ENCODE measurements around the gene TMEM145.
"Not testable (repeated sequence)": the region's sequence is repeated elsewhere in the genome, so short reads cannot be mapped to it uniquely, and the experiment has no call there.

TMEM145 gene

DNA sequence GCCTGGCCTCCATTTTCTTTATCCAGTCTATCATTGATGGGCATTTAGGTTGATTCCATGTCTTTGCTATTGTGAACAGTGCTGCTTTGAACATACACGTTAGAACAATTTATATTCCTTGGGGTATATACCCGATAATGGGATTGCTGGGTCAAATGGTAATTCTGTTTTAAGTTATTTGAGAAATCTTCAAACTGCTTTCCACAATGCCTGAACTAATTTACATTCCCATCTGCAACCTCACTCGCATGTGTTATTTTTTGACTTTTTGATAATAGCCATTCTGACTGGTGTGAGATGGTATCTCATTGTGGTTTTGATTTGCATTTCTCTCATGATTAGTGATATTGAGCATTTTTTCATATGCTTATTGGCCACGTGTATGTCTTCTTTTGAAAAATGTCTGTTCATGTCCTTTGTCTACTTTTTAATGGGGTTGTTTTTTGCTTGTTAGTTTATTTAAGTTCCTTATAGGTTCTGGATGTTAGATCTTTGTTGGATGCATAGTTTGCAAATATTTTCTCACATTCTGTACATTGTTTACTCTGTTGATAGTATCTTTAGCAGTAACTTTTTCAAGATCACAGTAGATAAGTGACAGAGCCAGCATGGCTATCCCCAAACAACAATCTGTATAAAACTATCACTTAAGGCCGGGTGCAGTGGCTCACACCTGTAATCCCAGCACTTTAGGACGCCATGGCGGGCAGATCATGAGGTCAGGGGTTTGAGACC is 26.2 kb downstream of the TMEM145 start:
- not testable (repeated sequence) for DNase-seq

- DNase-seq, result not testable (repeated sequence)
These were observed 26.8 kb downstream of the TMEM145 start for GRCh38 chr19:42339922-42340321.

- no peak for DNase-seq
These were observed 30.4 kb downstream of the TMEM145 start for GRCh38 chr19:42343344-42344110.

- DNase-seq, result no peak
These were observed 31.3 kb downstream of the TMEM145 start for GRCh38 chr19:42344336-42344893.

- no peak for DNase-seq
These were observed 32.2 kb downstream of the TMEM145 start for GRCh38 chr19:42345191-42345812.

DNA sequence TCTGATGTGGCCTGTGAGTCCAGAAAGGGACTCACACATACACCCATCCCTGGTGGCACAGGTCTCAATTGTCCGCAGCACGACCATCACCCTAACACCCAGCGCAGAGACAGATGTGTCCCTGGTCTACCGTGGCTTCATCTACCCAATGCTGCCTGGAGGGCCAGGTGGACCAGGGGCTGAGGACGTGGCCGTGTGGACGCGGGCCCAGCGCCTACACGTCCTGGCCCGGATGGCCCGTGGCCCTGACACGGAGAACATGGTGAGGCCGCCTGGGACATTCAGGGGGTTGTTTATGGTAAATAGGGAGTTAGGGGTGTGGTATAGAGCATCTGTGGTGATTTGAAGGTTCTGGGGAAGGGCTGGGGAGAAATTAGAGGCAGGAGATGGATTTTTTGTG is 35.1 kb downstream of the TMEM145 start:
- DNase-seq, result no peak

GRCh38 chr19:42349378-42350107 is 36.4 kb downstream of the TMEM145 start:
- no peak for DNase-seq

DNA sequence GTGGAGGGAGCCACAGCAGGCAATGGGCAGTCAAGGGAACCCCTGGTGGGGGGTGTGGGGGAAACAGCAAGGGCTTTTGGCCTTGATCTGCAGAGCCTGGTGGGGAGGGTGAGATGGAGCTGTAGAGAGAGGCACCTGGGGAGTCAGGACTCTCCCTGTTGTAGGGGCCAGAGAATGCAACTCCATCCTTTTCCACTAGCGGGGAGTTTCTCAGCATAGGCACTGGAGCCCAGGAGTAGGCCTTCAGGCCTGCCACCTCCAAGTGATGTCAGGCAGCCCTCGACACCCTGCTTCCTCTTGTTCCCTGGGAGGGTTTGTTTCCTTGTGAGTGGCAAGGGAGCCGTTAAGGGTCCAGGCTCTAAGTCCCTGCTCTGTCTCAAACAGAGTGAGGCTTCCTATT is 37.3 kb downstream of the TMEM145 start:
- no peak for DNase-seq

DNA sequence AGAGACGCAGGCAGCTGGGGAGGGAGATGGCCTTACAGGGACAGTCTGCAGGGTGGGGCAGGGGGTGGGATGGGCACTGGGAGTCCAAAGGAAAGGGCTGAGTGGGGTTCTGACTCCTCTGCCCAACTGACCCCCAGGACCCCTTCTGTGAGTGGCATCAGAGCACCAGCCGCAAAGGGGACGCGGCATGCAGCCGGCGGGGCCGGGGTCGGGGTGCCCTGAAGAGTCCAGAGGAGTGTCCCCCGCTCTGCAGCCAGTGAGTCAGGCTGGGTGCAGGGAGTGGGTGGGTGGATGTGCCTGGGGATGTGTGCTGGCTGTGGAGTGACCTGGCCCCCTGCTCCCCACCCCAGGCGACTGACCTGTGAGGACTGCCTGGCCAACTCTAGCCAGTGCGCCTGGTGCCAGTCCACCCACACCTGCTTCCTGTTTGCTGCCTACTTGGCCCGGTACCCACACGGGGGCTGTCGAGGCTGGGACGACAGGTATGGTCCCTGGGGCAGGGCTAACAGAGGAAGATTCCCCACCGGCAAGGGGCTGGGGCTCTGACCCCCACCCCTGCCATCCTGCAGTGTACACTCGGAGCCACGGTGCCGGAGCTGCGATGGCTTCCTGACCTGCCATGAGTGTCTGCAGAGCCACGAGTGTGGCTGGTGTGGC is 38.1 kb downstream of the TMEM145 start:
- DNase-seq, result no peak

- DNase-seq, result no peak
These were observed 39.5 kb downstream of the TMEM145 start for GRCh38 chr19:42352301-42353259.

GRCh38 chr19:42353341-42354015 is 40.4 kb downstream of the TMEM145 start:
- DNase-seq, result no peak

DNA sequence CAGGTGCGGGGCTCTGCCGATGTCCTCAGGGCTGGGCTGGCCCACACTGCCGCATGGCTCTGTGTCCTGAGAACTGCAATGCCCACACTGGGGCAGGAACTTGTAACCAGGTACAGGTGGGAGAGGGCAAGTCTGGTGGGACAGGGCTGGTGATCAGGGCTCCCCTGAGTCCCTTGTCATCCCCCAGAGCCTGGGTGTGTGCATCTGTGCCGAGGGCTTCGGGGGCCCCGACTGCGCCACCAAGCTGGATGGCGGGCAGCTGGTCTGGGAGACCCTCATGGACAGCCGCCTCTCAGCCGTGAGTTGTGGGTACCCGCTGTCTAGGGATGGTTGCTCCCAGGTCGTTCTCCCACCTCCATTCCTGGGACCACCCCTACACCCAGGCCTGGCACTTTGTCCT is 42.8 kb downstream of the TMEM145 start:
- no peak for DNase-seq

DNA sequence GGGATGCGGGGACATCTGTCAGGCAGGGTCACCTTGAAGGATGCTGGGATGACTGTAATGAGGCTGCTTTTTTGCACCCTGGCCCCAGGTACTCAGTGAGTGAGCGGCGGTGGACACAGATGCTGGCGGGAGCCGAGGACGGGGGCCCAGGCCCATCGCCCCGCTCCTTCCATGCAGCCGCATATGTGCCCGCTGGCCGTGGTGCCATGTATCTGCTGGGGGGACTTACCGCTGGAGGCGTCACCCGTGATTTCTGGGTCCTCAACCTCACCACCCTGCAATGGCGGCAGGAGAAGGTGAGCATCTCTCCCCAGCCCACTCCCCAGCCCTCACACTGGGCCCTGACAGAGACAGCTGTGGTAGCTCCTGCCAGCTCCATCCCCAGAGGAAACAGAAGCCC is 43.6 kb downstream of the TMEM145 start:
- DNase-seq, result no peak

DNA sequence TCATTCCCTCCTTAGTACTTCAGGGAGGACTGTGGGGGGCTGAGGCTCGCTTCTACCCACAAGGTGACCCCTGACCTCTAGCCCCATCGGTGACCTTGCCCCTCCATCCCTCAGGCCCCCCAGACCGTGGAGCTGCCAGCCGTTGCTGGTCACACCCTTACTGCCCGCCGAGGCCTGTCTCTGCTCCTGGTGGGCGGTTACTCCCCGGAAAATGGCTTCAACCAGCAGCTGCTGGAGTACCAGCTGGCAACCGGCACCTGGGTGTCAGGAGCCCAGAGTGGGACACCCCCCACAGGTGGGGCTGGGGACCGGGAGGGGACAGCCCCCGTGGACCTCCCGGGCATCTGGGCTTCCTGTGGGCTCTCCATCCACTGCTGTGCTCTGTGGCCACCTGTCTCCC is 44.2 kb downstream of the TMEM145 start:
- DNase-seq, result no peak

DNA sequence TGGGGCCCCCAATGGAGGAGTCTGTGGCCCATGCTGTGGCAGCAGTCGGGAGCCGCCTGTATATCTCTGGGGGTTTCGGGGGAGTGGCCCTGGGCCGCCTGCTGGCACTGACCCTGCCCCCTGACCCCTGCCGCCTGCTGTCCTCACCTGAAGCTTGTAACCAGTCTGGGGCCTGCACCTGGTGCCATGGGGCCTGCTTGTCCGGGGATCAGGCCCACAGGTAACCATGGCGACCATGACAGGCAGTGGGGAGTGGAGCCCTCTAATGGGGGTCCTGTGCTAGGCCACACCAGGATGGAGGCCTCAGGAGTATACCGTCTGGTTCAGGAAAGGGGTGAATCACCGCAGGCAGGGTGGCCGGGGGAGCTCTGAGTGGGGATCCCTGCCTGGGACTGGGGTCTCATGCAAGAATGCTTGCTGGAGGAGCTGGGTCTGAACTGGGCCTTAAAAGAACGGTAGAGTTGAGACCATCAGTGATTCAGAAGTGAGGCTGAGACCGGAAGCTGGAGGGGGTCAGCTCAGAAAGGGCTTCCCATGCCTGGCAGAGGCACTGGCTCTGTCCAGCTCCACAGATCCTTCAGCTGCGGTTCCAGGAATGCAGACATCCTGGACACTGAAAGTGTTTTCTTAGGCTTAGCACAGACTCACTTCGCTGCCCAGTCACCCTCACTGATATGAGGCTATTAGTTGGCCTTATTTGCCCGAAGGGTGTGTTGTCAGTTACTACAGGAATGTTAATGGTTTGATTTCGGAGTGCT is 47.9 kb downstream of the TMEM145 start:
- no peak for DNase-seq

DNA sequence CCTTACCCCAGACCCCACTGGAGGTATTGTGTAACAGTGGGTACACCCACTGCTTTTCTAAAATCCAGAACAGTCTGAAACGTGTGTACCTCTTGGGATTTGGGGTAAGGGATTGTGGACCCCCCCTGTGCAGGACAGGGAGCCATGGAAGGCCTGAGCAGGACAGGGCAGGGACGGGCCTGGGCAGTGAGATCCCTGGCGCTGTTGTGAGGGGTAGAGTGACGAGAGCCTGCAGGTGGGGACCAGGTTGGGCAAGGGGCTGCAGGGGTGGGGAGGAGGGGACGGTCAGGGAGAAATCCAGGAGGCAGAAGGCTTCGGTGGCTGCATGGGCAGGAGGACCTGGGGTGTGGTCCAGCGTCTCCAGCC is 48.4 kb downstream of the TMEM145 start:
- no peak for DNase-seq

DNA sequence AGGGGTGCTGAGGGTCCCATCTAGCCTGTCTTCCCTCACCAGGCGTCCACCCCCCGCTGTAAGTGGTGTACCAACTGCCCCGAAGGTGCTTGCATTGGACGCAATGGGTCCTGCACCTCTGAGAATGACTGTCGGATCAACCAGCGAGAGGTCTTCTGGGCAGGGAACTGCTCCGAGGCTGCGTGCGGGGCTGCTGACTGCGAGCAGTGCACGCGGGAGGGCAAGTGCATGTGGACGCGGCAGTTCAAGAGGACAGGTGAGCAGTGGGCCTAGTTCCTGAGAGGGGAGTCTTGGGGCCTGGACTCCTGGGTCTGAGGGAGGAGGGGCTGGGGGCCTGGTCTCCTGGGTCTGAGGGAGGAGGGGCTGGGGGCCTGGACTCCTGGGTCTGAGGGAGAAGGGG is 49.2 kb downstream of the TMEM145 start:
- DNase-seq, result no peak

DNA sequence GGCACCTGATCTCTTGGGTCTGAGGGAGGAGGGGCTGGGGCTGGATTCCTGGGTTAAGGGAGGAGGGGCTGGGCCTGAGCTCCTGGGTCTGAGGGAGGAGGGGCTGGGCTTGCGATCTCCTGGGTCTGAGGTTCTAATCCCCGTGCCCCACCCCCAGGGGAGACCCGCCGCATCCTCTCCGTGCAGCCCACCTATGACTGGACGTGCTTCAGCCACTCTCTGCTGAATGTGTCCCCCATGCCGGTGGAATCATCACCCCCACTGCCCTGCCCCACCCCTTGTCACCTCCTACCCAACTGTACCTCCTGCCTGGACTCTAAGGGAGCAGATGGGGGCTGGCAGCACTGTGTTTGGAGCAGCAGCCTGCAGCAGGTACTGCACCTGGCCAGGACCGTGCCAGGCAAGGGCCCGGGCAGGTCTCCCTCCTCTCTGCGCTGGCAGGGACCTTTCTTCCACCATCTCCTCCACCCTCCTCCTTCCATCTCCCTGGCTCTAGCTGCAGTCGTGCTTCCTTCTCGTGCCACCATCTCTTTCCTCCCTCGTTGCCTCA is 49.9 kb downstream of the TMEM145 start:
- no peak for DNase-seq

- DNase-seq, result no peak
These were observed 50.7 kb downstream of the TMEM145 start for GRCh38 chr19:42363614-42364346.
